H9 (cell line): ENCODE measurements around the gene TFF3. TPM values are rescaled to one million over a fixed set of nuclear protein-coding genes. Genes with fewer than 3 reads are reported as not detected.

Source experiments
- DNase-seq: peaks from one replicate; pipeline ENCODE4 v3.0.0-alpha.2; 2017
- H2AFZ ChIP-seq: one replicate; pipeline ENCODE4 v1.6.1; 2013; ENCODE audit warnings: mild to moderate bottlenecking, low read length, control low read depth, moderate library complexity
- H2AK5ac ChIP-seq: 2 replicates; pipeline ENCODE4 v1.6.1; 2013; ENCODE audit warnings: low read length, control low read depth, mixed read lengths; ENCODE audit not compliant: insufficient read length
- H2BK120ac ChIP-seq: one replicate; pipeline ENCODE4 v1.6.1; 2013; ENCODE audit warnings: low read depth, mild to moderate bottlenecking, low read length, control low read depth, inconsistent platforms; ENCODE audit not compliant: poor library complexity, severe bottlenecking
- H2BK12ac ChIP-seq: 2 replicates; pipeline ENCODE4 v1.6.1; 2013; ENCODE audit warnings: low read length, control low read depth, mixed read lengths, low read depth; ENCODE audit not compliant: insufficient read length
- H2BK15ac ChIP-seq: 2 replicates; pipeline ENCODE4 v1.6.1; 2013; ENCODE audit warnings: low read depth, low read length, control low read depth
- H2BK20ac ChIP-seq: one replicate; pipeline ENCODE4 v1.6.1; 2013; ENCODE audit warnings: low read depth, mild to moderate bottlenecking, low read length, control low read depth, inconsistent platforms; ENCODE audit not compliant: poor library complexity, severe bottlenecking
- H2BK5ac ChIP-seq: 2 replicates; pipeline ENCODE4 v1.6.1; 2013; ENCODE audit warnings: low read length, control low read depth, mixed read lengths; ENCODE audit not compliant: insufficient read length
- H3K14ac ChIP-seq: 2 replicates; pipeline ENCODE4 v1.6.1; 2013; ENCODE audit warnings: low read length, control low read depth; ENCODE audit not compliant: insufficient read depth
- H3K18ac ChIP-seq: 2 replicates; pipeline ENCODE4 v1.6.1; 2013; ENCODE audit warnings: low read depth, mild to moderate bottlenecking, mixed read lengths, low read length, control low read depth; ENCODE audit not compliant: insufficient read length
- H3K23ac ChIP-seq: 2 replicates; pipeline ENCODE4 v1.6.1; 2013; ENCODE audit warnings: low read length, control low read depth, mixed read lengths, low read depth; ENCODE audit not compliant: insufficient read length
- H3K23me2 ChIP-seq: 2 replicates; pipeline ENCODE4 v1.6.1; 2013; ENCODE audit warnings: low read depth, mild to moderate bottlenecking, mixed read lengths, low read length, control low read depth; ENCODE audit not compliant: insufficient read length, poor library complexity, severe bottlenecking
- H3K27ac ChIP-seq: 2 replicates; pipeline ENCODE4 v1.5.1; 2013; ENCODE audit warnings: low read length, control low read depth, mixed read lengths, low read depth; ENCODE audit not compliant: insufficient read length
- H3K27me3 ChIP-seq: 2 replicates; pipeline ENCODE4 v1.6.1; 2013; ENCODE audit warnings: low read length, control low read depth, inconsistent platforms; ENCODE audit not compliant: insufficient read depth
- H3K4ac ChIP-seq: 2 replicates; pipeline ENCODE4 v1.6.1; 2013; ENCODE audit warnings: low read depth, mild to moderate bottlenecking, control low read depth, inconsistent platforms, low read length, moderate library complexity
- H3K4me1 ChIP-seq: 2 replicates; pipeline ENCODE4 v1.6.1; 2013; ENCODE audit warnings: low read length, control low read depth, inconsistent platforms; ENCODE audit not compliant: insufficient read depth
- H3K4me2 ChIP-seq: 2 replicates; pipeline ENCODE4 v1.6.1; 2013; ENCODE audit warnings: low read length, control low read depth, mixed read lengths; ENCODE audit not compliant: insufficient read length, insufficient read depth
- H3K56ac ChIP-seq: 2 replicates; pipeline ENCODE4 v1.6.1; 2013; ENCODE audit warnings: low read depth, mild to moderate bottlenecking, mixed read lengths, low read length, control low read depth; ENCODE audit not compliant: insufficient read length
- H3K79me1 ChIP-seq: 2 replicates; pipeline ENCODE4 v1.6.1; 2013; ENCODE audit warnings: low read depth, mild to moderate bottlenecking, moderate library complexity, low read length, control low read depth, inconsistent platforms; ENCODE audit not compliant: insufficient read depth, poor library complexity, severe bottlenecking
- H3K79me2 ChIP-seq: 2 replicates; pipeline ENCODE4 v1.6.1; 2013; ENCODE audit warnings: low read length, control low read depth, inconsistent platforms; ENCODE audit not compliant: insufficient read depth
- H3K9ac ChIP-seq: 2 replicates; pipeline ENCODE4 v1.6.1; 2013; ENCODE audit warnings: low read length, control low read depth, mixed read lengths; ENCODE audit not compliant: insufficient read length; ENCODE audit errors: extremely low read depth
- H3K9me3 ChIP-seq: one replicate; pipeline ENCODE4 v1.6.1; 2013; ENCODE audit warnings: low read depth, low read length, inconsistent platforms; ENCODE audit not compliant: control insufficient read depth
- H3T11ph ChIP-seq: one replicate; pipeline ENCODE4 v1.6.1; 2013; ENCODE audit warnings: mild to moderate bottlenecking, low read length, control low read depth, inconsistent platforms
- H4K20me1 ChIP-seq: one replicate; pipeline ENCODE4 v1.6.1; 2013; ENCODE audit not compliant: control insufficient read depth, insufficient read length, insufficient read depth
- H4K5ac ChIP-seq: 2 replicates; pipeline ENCODE4 v1.6.1; 2013; ENCODE audit warnings: low read depth, mild to moderate bottlenecking, mixed read lengths, low read length, control low read depth; ENCODE audit not compliant: insufficient read length
- H4K8ac ChIP-seq: replicated peaks from 2 replicates; pipeline ENCODE4 v1.6.1; 2013; ENCODE audit warnings: low read length, control low read depth, mixed read lengths, low read depth; ENCODE audit not compliant: insufficient read length
- H4K91ac ChIP-seq: 2 replicates; pipeline ENCODE4 v1.6.1; 2013; ENCODE audit warnings: low read depth, mild to moderate bottlenecking, moderate library complexity, mixed read lengths, low read length, control low read depth; ENCODE audit not compliant: insufficient read length
- H3K27ac Mint-ChIP-seq, 3 experiments: 2 replicates in 2 of 3; 3 replicates in 1 of 3; pipeline ENCODE4 v1.8.0; 2020 to 2021; ENCODE audit warnings: mixed read lengths in 3 of 3, mild to moderate bottlenecking in 1 of 3, moderate library complexity in 1 of 3
- H3K27me3 Mint-ChIP-seq: 2 replicates; pipeline ENCODE4 v1.8.0; 2021; ENCODE audit warnings: low read depth, mild to moderate bottlenecking, moderate library complexity, mixed read lengths
- H3K36me3 Mint-ChIP-seq, 3 experiments: 2 replicates in 2 of 3; 3 replicates in 1 of 3; pipeline ENCODE4 v1.8.0; 2020 to 2021; ENCODE audit warnings: low read depth in 3 of 3, mixed read lengths in 3 of 3; ENCODE audit not compliant: insufficient read depth in 1 of 3
- H3K4me1 Mint-ChIP-seq, 2 experiments: 2 replicates each; pipeline ENCODE4 v1.8.0; 2020; ENCODE audit warnings: mixed read lengths in 2 of 2
- H3K4me3 Mint-ChIP-seq, 2 experiments: 2 replicates in 1 of 2; 3 replicates in 1 of 2; pipeline ENCODE4 v1.8.0; 2020 to 2021; ENCODE audit warnings: mild to moderate bottlenecking in 2 of 2, mixed read lengths in 2 of 2, moderate library complexity in 1 of 2
- H3K9me3 Mint-ChIP-seq, 2 experiments: 2 replicates in 1 of 2; 3 replicates in 1 of 2; pipeline ENCODE4 v1.8.0; 2020; ENCODE audit warnings: mild to moderate bottlenecking in 2 of 2, mixed read lengths in 2 of 2, moderate library complexity in 1 of 2
- WGBS: extraction: QIAGEN DNeasy Blood & Tissue Kit; methylation state at CpG from one replicate; pipeline ENCODE4 v1.1.7; 2013; ENCODE audit warnings: missing lambda C conversion rate, low lambda C conversion rate, mixed read lengths; ENCODE audit not compliant: insufficient read length; ENCODE audit errors: extremely low coverage; 5-methylcytosine and 5-hydroxymethylcytosine counted together
- total RNA-seq: library from RNA; stranded (reverse); gene quantifications from 2 replicates; pipeline ENCODE4 v1.2.1, GENCODE V29; 2021
- TF ChIP-seq, protein P1 (sequence below): fragments of 200-600 bp; sonication (generic); conservative IDR thresholded peaks from 3 replicates; pipeline ENCODE4 v1.8.0; 2021; ENCODE audit warnings: antibody characterized with exemption, mild to moderate bottlenecking

The TFF3 gene
- total RNA-seq, 1 experiment from 2014 or later: 1.5 TPM

DNA sequence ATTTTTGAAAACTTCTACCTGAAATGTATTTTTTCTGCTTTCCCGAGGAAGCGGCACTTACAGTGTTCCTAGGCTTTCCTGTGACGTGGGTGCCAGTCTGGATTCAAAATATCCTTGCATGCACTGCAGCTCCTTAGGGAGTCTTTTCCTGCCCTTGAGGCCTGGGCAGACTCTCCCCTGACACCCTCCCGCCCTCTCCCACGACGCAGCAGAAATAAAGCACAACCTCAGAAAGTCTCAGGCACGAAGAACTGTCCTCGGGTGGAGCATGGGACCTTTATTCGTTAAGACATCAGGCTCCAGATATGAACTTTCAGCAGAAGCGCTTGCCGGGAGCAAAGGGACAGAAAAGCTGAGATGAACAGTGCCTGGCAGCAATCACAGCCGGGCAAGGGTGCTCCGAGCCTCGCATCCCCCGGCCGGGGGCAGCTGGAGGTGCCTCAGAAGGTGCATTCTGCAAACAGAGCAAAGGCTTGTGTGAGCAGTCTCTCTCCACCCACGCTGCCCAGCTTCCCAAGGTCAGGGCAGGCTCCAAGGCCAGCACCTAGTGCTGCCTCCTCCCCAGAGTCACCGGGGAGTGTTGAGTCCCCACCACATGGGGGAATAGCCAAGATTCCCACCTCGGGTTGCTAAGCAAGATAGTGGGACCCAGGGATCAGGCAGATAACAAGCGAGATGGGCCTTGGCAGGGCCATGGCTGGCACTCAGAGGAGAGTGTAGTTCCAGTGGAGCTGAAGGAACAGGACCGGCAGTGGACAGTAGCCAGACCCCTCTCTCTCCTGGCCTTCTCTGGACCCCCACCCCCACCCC, 3.2 kb downstream of the TFF3 start:
- no peak overlapping the region for H4K5ac ChIP-seq
- H3K27ac ChIP-seq: no peak overlapping the region
- H3K9ac ChIP-seq: no peak overlapping the region
- no peak overlapping the region for H2BK20ac ChIP-seq
- no peak overlapping the region for H2BK5ac ChIP-seq
- no peak overlapping the region for H3K4ac ChIP-seq
- Mint-ChIP-seq H3K9me3 (no peaks in the 10 kb centered on the region; a peak in 1 of 5 replicates), H3K36me3 (no peaks in the 10 kb centered on the region), H3K4me1 (peaks cover 44 to 46% of the 10 kb centered on the region in 2 experiments), H3K4me3 (no peak overlapping the region; a peak in 1 of 5 replicates), H3K27ac (no peak overlapping the region; a peak in 2 of 7 replicates), H3K27me3 (peaks cover 7% of the 10 kb centered on the region)
- H3K4me1 ChIP-seq: peaks cover 8% of the 10 kb centered on the region; the same call in 1 of the 2 replicates
- H3K27me3 ChIP-seq: no peaks in the 10 kb centered on the region
- no peaks in the 10 kb centered on the region for H3K9me3 ChIP-seq
- no peak overlapping the region for H2AK5ac ChIP-seq
- H2BK12ac ChIP-seq: no peak overlapping the region
- H4K8ac ChIP-seq: no peak overlapping the region
- no peak overlapping the region for H3K14ac ChIP-seq
- no CpG with 5 or more reads among the region's 21 CpGs for WGBS
- no peaks in the 10 kb centered on the region for H3K23me2 ChIP-seq
- TF ChIP-seq, protein P1, sequence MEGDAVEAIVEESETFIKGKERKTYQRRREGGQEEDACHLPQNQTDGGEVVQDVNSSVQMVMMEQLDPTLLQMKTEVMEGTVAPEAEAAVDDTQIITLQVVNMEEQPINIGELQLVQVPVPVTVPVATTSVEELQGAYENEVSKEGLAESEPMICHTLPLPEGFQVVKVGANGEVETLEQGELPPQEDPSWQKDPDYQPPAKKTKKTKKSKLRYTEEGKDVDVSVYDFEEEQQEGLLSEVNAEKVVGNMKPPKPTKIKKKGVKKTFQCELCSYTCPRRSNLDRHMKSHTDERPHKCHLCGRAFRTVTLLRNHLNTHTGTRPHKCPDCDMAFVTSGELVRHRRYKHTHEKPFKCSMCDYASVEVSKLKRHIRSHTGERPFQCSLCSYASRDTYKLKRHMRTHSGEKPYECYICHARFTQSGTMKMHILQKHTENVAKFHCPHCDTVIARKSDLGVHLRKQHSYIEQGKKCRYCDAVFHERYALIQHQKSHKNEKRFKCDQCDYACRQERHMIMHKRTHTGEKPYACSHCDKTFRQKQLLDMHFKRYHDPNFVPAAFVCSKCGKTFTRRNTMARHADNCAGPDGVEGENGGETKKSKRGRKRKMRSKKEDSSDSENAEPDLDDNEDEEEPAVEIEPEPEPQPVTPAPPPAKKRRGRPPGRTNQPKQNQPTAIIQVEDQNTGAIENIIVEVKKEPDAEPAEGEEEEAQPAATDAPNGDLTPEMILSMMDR: no peak
- no peak overlapping the region for H3T11ph ChIP-seq
- no peak overlapping the region for H3K4me2 ChIP-seq
- H4K91ac ChIP-seq: no peak overlapping the region
- no peak for DNase-seq
- H4K20me1 ChIP-seq: no peaks in the 10 kb centered on the region
- H3K56ac ChIP-seq: no peak overlapping the region
- no peaks in the 10 kb centered on the region for H3K79me1 ChIP-seq
- H2AFZ ChIP-seq: no peak overlapping the region
- H2BK15ac ChIP-seq: no peak overlapping the region
- no peak overlapping the region for H3K23ac ChIP-seq
- H2BK120ac ChIP-seq: no peak overlapping the region
- no peak overlapping the region for H3K18ac ChIP-seq
- no peaks in the 10 kb centered on the region for H3K79me2 ChIP-seq
